ENCODE results near the gene PTPRC.

PTPRC gene

GRCh38 chr1:198761859-198762616 lies 123.2 kb downstream of the PTPRC start:
- DNase-seq (ENCODE audit: low read depth) = no peak

- no peak for DNase-seq (ENCODE audit: low read depth)
Measured at GRCh38 chr1:198763298-198763714, 124.5 kb downstream of the PTPRC start.

GRCh38 chr1:198764748-198765147 lies 125.9 kb downstream of the PTPRC start:
- DNase-seq (ENCODE audit: low read depth) = no peak

GRCh38 chr1:198765416-198765815 lies 126.6 kb downstream of the PTPRC start:
- no peak for DNase-seq (ENCODE audit: low read depth)

GRCh38 chr1:198771563-198772153 lies 132.8 kb downstream of the PTPRC start:
- no peak for DNase-seq (ENCODE audit: low read depth)

GRCh38 chr1:198772626-198773025 lies 133.8 kb downstream of the PTPRC start:
- no peak for DNase-seq (ENCODE audit: low read depth)

GRCh38 chr1:198773030-198773429 lies 134.2 kb downstream of the PTPRC start:
- no peak for DNase-seq (ENCODE audit: low read depth)

GRCh38 chr1:198773523-198773922 lies 134.7 kb downstream of the PTPRC start:
- no peak for DNase-seq (ENCODE audit: low read depth)

- no peak for DNase-seq (ENCODE audit: low read depth)
Measured at GRCh38 chr1:198774421-198774820, 135.6 kb downstream of the PTPRC start.

- no peak for DNase-seq (ENCODE audit: low read depth)
Measured at GRCh38 chr1:198775606-198776005, 136.8 kb downstream of the PTPRC start.

GRCh38 chr1:198776602-198777029 lies 137.8 kb downstream of the PTPRC start:
- DNase-seq (ENCODE audit: low read depth) = no peak

- no peak for DNase-seq (ENCODE audit: low read depth)
Measured at GRCh38 chr1:198778049-198778448, 139.2 kb downstream of the PTPRC start.

- no peak for DNase-seq (ENCODE audit: low read depth)
Measured at GRCh38 chr1:198780376-198780775, 141.5 kb downstream of the PTPRC start.

GRCh38 chr1:198788561-198789064 lies 149.8 kb downstream of the PTPRC start:
- DNase-seq (ENCODE audit: low read depth) = no peak

- no peak for DNase-seq (ENCODE audit: low read depth)
Measured at GRCh38 chr1:198793714-198794113, 154.9 kb downstream of the PTPRC start.

- no peak for DNase-seq (ENCODE audit: low read depth)
Measured at GRCh38 chr1:198794498-198794897, 155.7 kb downstream of the PTPRC start.

GRCh38 chr1:198797656-198798055 lies 158.8 kb downstream of the PTPRC start:
- no peak for DNase-seq (ENCODE audit: low read depth)

GRCh38 chr1:198798923-198799386 lies 160.1 kb downstream of the PTPRC start:
- DNase-seq (ENCODE audit: low read depth) = no peak

GRCh38 chr1:198805498-198806151 lies 166.8 kb downstream of the PTPRC start:
- DNase-seq (ENCODE audit: low read depth) = no peak

- no peak for DNase-seq (ENCODE audit: low read depth)
Measured at GRCh38 chr1:198806861-198807260, 168.0 kb downstream of the PTPRC start.
